NCI-H226 (cell line): ENCODE results near the gene TECPR1.

Source experiments
- DNase-seq: peaks from one replicate; pipeline ENCODE4 v3.0.0-alpha.2; 2015

Gene TECPR1

GRCh38 chr7:98242342-98242741 lies 9.7 kb downstream of the TECPR1 start:
- no peak for DNase-seq

- DNase-seq: no peak
These were observed 10.3 kb downstream of the TECPR1 start for GRCh38 chr7:98241674-98242241.

GRCh38 chr7:98240961-98241673 lies 10.9 kb downstream of the TECPR1 start:
- DNase-seq: no peak

GRCh38 chr7:98238976-98239375 lies 13.1 kb downstream of the TECPR1 start:
- DNase-seq: no peak

GRCh38 chr7:98238076-98238475 lies 14.0 kb downstream of the TECPR1 start:
- no peak for DNase-seq

- DNase-seq: no peak
These were observed 15.5 kb downstream of the TECPR1 start for GRCh38 chr7:98236355-98237185.

- DNase-seq: no peak
These were observed 16.1 kb downstream of the TECPR1 start for GRCh38 chr7:98235901-98236300.

- DNase-seq: no peak
These were observed 17.4 kb downstream of the TECPR1 start for GRCh38 chr7:98234429-98235147.

- no peak for DNase-seq
These were observed 18.6 kb downstream of the TECPR1 start for GRCh38 chr7:98233219-98234070.

- DNase-seq: no peak
These were observed 19.2 kb downstream of the TECPR1 start for GRCh38 chr7:98232799-98233198.

- no peak for DNase-seq
These were observed 19.8 kb downstream of the TECPR1 start for GRCh38 chr7:98232263-98232585.

- DNase-seq: no peak
These were observed 20.4 kb downstream of the TECPR1 start for GRCh38 chr7:98231493-98232262.

GRCh38 chr7:98230746-98231471 lies 21.1 kb downstream of the TECPR1 start:
- DNase-seq: no peak

- no peak for DNase-seq
These were observed 21.9 kb downstream of the TECPR1 start for GRCh38 chr7:98229991-98230745.

GRCh38 chr7:98229441-98229840 lies 22.6 kb downstream of the TECPR1 start:
- no peak for DNase-seq

- DNase-seq: no peak
These were observed 23.2 kb downstream of the TECPR1 start for GRCh38 chr7:98228801-98229200.

GRCh38 chr7:98227939-98228338 lies 24.1 kb downstream of the TECPR1 start:
- DNase-seq: no peak

GRCh38 chr7:98225913-98226614 lies 26.0 kb downstream of the TECPR1 start:
- no peak for DNase-seq

- DNase-seq: no peak
These were observed 27.3 kb downstream of the TECPR1 start for GRCh38 chr7:98224701-98225181.
